HL-60 (cell line): Measurements from ENCODE around the gene SPATA13.

Experiments used
- DNase-seq, 2 experiments: peaks; one replicate each; pipeline ENCODE4 v3.0.0-alpha.2; 2010 to 2020; ENCODE audit warnings: low read depth in 1 of 2, low spot score in 1 of 2
- H3K27ac ChIP-seq: fragments of 250-450 bp; sonication (Bioruptor Pico); replicated peaks from 2 replicates; pipeline ENCODE4 v1.5.1; 2020; ENCODE audit warnings: mild to moderate bottlenecking, moderate library complexity
- H3K27me3 ChIP-seq: fragments of 250-450 bp; sonication (Bioruptor Pico); 2 replicates; pipeline ENCODE4 v1.5.1; 2021; ENCODE audit warnings: mild to moderate bottlenecking, moderate library complexity; ENCODE audit not compliant: insufficient read depth, poor library complexity, severe bottlenecking
- H3K4me3 ChIP-seq: replicated peaks from 2 replicates; pipeline ENCODE4 v1.5.1; 2011; ENCODE audit warnings: mild to moderate bottlenecking, control low read depth, low read length; ENCODE audit not compliant: insufficient read depth
- CTCF ChIP-seq: IDR thresholded peaks from one replicate; pipeline ENCODE4 v1.5.1; 2011; ENCODE audit warnings: low read length, control low read depth, inconsistent platforms; ENCODE audit not compliant: insufficient read depth
- GABPA ChIP-seq: IDR thresholded peaks from 2 replicates; pipeline ENCODE4 v1.6.1; 2012; ENCODE audit warnings: low read depth
- POLR2AphosphoS5 ChIP-seq: IDR thresholded peaks from 2 replicates; pipeline ENCODE4 v1.6.1; 2012; ENCODE audit warnings: low read depth
- REST ChIP-seq: IDR thresholded peaks from 2 replicates; pipeline ENCODE4 v1.6.1; 2012; ENCODE audit warnings: low read depth; ENCODE audit not compliant: insufficient replicate concordance
- SPI1 ChIP-seq: IDR thresholded peaks from 2 replicates; pipeline ENCODE4 v1.6.1; 2012; ENCODE audit warnings: low read depth, mild to moderate bottlenecking, borderline replicate concordance

Gene SPATA13

GRCh38 chr13:24185591-24186232, 25.2 kb downstream of the SPATA13 start:
- no peak for TF ChIP-seq REST
- TF ChIP-seq SPI1 = no peak
- no peak for TF ChIP-seq CTCF
- TF ChIP-seq POLR2AphosphoS5 = no peak
- no peak for TF ChIP-seq GABPA
- Histone ChIP-seq H3K27ac (no peak overlapping the region), H3K4me3 (no peak overlapping the region), H3K27me3 (no peaks in the 10 kb centered on the region)
- no peak for DNase-seq

- no peaks in the 10 kb centered on the region for H3K27me3 ChIP-seq
- H3K4me3 ChIP-seq = no peak overlapping the region
- H3K27ac ChIP-seq = no peak overlapping the region
- TF ChIP-seq CTCF (no peak), POLR2AphosphoS5 (no peak), REST (no peak), SPI1 (no peak), GABPA (no peak)
- no peak for DNase-seq
These were observed 26.7 kb downstream of the SPATA13 start for GRCh38 chr13:24187185-24187584.

- no peak for TF ChIP-seq CTCF
- TF ChIP-seq SPI1 = peak; percentile 83; the same call in 1 of the 2 replicates
- no peak for TF ChIP-seq GABPA
- no peak for TF ChIP-seq POLR2AphosphoS5
These were observed 31.7 kb downstream of the SPATA13 start for GRCh38 chr13:24192057-24192810.

More at GRCh38 chr13:24192057-24192810, 31.7 kb downstream of the SPATA13 start:
- DNase-seq = peak in 1 of 2 experiments; percentile 38
- Histone ChIP-seq H3K4me3 (no peak overlapping the region), H3K27ac (no peak overlapping the region), H3K27me3 (no peaks in the 10 kb centered on the region)
